ENCODE measurements around the gene LNX1.

LNX1 gene

GRCh38 chr4:53563824-53564223 is 27.5 kb downstream of the LNX1 start:
- TF ChIP-seq POLR2AphosphoS5 (IDR thresholded peaks at IDR 0.05; ENCODE audit: low read depth) (no peak), GABPA (IDR thresholded peaks at IDR 0.05; ENCODE audit: low read depth) (no peak), REST (IDR thresholded peaks at IDR 0.05; ENCODE audit: insufficient replicate concordance, low read depth) (no peak), CTCF (IDR thresholded peaks at IDR 0.05; ENCODE audit: insufficient read depth, low read length) (no peak), SPI1 (IDR thresholded peaks at IDR 0.05; ENCODE audit: borderline replicate concordance, low read depth) (no peak)
- H3K4me3 ChIP-seq (replicated peaks; ENCODE audit: insufficient read depth, low read length), result no peak overlapping the region
- H3K27ac ChIP-seq (replicated peaks), result no peak overlapping the region
- DNase-seq (ENCODE audit: low read depth in 1 of 2, low spot score in 1 of 2), result no peak
- H3K27me3 ChIP-seq (ENCODE audit: insufficient read depth, poor library complexity, severe bottlenecking), result no peaks in the 10 kb centered on the region

- Histone ChIP-seq H3K4me3 (replicated peaks; ENCODE audit: insufficient read depth, low read length) (no peak overlapping the region), H3K27ac (replicated peaks) (no peak overlapping the region), H3K27me3 (ENCODE audit: insufficient read depth, poor library complexity, severe bottlenecking) (no peaks in the 10 kb centered on the region)
- no peak for DNase-seq (ENCODE audit: low read depth in 1 of 2, low spot score in 1 of 2)
- TF ChIP-seq REST (IDR thresholded peaks at IDR 0.05; ENCODE audit: insufficient replicate concordance, low read depth) (no peak), SPI1 (IDR thresholded peaks at IDR 0.05; ENCODE audit: borderline replicate concordance, low read depth) (no peak), CTCF (IDR thresholded peaks at IDR 0.05; ENCODE audit: insufficient read depth, low read length) (no peak), POLR2AphosphoS5 (IDR thresholded peaks at IDR 0.05; ENCODE audit: low read depth) (no peak), GABPA (IDR thresholded peaks at IDR 0.05; ENCODE audit: low read depth) (no peak)
Measured at GRCh38 chr4:53562409-53562808, 28.9 kb downstream of the LNX1 start.

DNA sequence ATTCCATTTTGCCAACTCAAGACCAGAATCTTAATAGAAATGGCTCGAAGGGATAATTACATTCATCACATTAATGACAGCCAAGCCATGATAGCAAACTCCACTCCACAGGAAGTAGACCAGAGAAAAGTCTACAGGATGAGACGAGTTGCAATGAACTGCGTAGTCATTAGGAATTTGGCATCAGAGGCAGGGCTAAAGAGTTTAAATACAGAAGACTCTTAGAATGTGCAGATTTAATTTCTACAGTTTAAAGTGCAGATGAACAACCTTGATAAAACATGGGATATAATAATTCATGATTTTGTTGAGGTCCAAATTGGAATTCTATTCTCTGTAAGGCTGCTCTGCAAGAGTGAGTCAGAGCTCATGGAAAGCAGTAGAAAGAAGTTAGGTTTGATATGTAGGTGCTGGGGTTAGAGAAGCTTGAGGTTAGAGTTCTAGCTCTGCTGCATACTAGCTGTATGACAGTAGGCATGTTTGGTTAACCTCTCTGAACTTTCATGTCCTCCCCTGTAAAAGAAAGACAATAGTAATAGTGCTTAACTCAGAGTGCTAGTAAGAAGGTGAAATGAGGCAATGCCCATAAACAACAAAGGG is 32.2 kb downstream of the LNX1 start:
- no peak for DNase-seq (ENCODE audit: low read depth in 1 of 2, low spot score in 1 of 2)
- no peaks in the 10 kb centered on the region for H3K27me3 ChIP-seq (ENCODE audit: insufficient read depth, poor library complexity, severe bottlenecking)
- no peak overlapping the region for H3K27ac ChIP-seq (replicated peaks)
- no peak overlapping the region for H3K4me3 ChIP-seq (replicated peaks; ENCODE audit: insufficient read depth, low read length)
- TF ChIP-seq REST (IDR thresholded peaks at IDR 0.05; ENCODE audit: insufficient replicate concordance, low read depth), result no peak
- no peak for TF ChIP-seq POLR2AphosphoS5 (IDR thresholded peaks at IDR 0.05; ENCODE audit: low read depth)
- TF ChIP-seq CTCF (IDR thresholded peaks at IDR 0.05; ENCODE audit: insufficient read depth, low read length), result no peak
- no peak for TF ChIP-seq GABPA (IDR thresholded peaks at IDR 0.05; ENCODE audit: low read depth)
- TF ChIP-seq SPI1 (IDR thresholded peaks at IDR 0.05; ENCODE audit: borderline replicate concordance, low read depth), result no peak

Data from HL-60 (cell line).